Measurements from ENCODE around the gene ARHGDIG. TPM values are rescaled to one million over a fixed set of nuclear protein-coding genes. Genes with fewer than 3 reads are reported as not detected.

Gene ARHGDIG
- polyA plus RNA-seq, 3 donors = not detected

GRCh38 chr16:287298-287811 lies 7.0 kb downstream of the ARHGDIG start:
- Histone ChIP-seq H3K4me1 (ENCODE audit: control insufficient read depth in 1 of 2, insufficient read depth in 2 of 2, low read length in 2 of 2) (no peaks in the 10 kb centered on the region), H3K79me2 (ENCODE audit: insufficient read depth, low read length) (no peaks in the 10 kb centered on the region), H3K36me3 (replicated peaks in 1 of 2; ENCODE audit: control insufficient read depth in 1 of 2, insufficient read depth in 2 of 2, low read length in 2 of 2) (peaks cover 56 to 61% of the 10 kb centered on the region in 2 donors), H3K27me3 (ENCODE audit: control insufficient read depth in 2 of 2, insufficient read depth in 2 of 2, low read length in 2 of 2) (no peaks in the 10 kb centered on the region), H3K4me3 (replicated peaks in 1 of 3; ENCODE audit: low read depth in 2 of 3, low read length in 3 of 3) (no peak overlapping the region), H3K9me3 (replicated peaks in 1 of 2; ENCODE audit: control insufficient read depth in 1 of 2, insufficient read depth in 1 of 2, low read length in 2 of 2) (peaks cover 12 to 14% of the 10 kb centered on the region in 2 donors), H3K9ac (ENCODE audit: insufficient read depth, low read length, poor library complexity, severe bottlenecking) (no peak overlapping the region), H3K4me2 (replicated peaks; ENCODE audit: extremely low read depth, low read length, poor library complexity, severe bottlenecking) (no peak overlapping the region), H3K27ac (ENCODE audit: low read depth in 1 of 2, low read length in 2 of 2) (no peak overlapping the region), H2AFZ (ENCODE audit: insufficient read depth, low read depth, low read length, poor library complexity, severe bottlenecking) (no peak overlapping the region), H4K20me1 (ENCODE audit: insufficient read depth, low read length) (no peaks in the 10 kb centered on the region)
- no peaks in the 10 kb centered on the region for H3K4me1 Mint-ChIP-seq
- 97% methylated on average over 15 of the region's 16 CpGs for WGBS (ENCODE audit: insufficient coverage)
- H3K36me3 Mint-ChIP-seq = peaks cover 37 to 56% of the 10 kb centered on the region in 2 donors
- H3K4me3 Mint-ChIP-seq = no peak overlapping the region
- peaks cover 0 to 22% (median 8%) of the 10 kb centered on the region in 7 donors for H3K9me3 Mint-ChIP-seq
- DNase-seq = no peak
- intact Hi-C loops (cut with micrococcal nuclease) = loop anchor here in 1 of 2 donors (5.0 kb wide), 1 partner anchor 85 kb away; no protein-coding TSS in a partner anchor
- peaks cover 0 to 6% (median 3%) of the 10 kb centered on the region in 3 donors for H3K27me3 Mint-ChIP-seq (ENCODE audit: low read depth in 3 of 3)
- no peak overlapping the region for H3K27ac Mint-ChIP-seq
- no peak for TF ChIP-seq CTCF (IDR thresholded peaks at IDR 0.05)

GRCh38 chr16:287981-288920 lies 7.9 kb downstream of the ARHGDIG start:
- H4K20me1 ChIP-seq (ENCODE audit: insufficient read depth, low read length) = no peaks in the 10 kb centered on the region
- TF ChIP-seq CTCF (IDR thresholded peaks at IDR 0.05) = no peak
- Mint-ChIP-seq H3K9me3 (peaks cover 0 to 22% (median 8%) of the 10 kb centered on the region in 7 donors), H3K27ac (peak overlapping the region in 1 of 7 donors; percentile 17), H3K36me3 (peaks cover 43 to 65% of the 10 kb centered on the region in 2 donors), H3K4me3 (no peak overlapping the region), H3K27me3 (ENCODE audit: low read depth in 3 of 3) (no peaks in the 10 kb centered on the region), H3K4me1 (no peaks in the 10 kb centered on the region)
- H3K9me3 ChIP-seq (replicated peaks in 1 of 2; ENCODE audit: control insufficient read depth in 1 of 2, insufficient read depth in 1 of 2, low read length in 2 of 2) = peaks cover 12 to 14% of the 10 kb centered on the region in 2 donors
- no peak overlapping the region for H3K27ac ChIP-seq (ENCODE audit: low read depth in 1 of 2, low read length in 2 of 2)
- no peak overlapping the region for H3K9ac ChIP-seq (ENCODE audit: insufficient read depth, low read length, poor library complexity, severe bottlenecking)
- no peaks in the 10 kb centered on the region for H3K4me1 ChIP-seq (ENCODE audit: control insufficient read depth in 1 of 2, insufficient read depth in 2 of 2, low read length in 2 of 2)
- no peaks in the 10 kb centered on the region for H3K27me3 ChIP-seq (ENCODE audit: control insufficient read depth in 2 of 2, insufficient read depth in 2 of 2, low read length in 2 of 2)
- no peaks in the 10 kb centered on the region for H3K79me2 ChIP-seq (ENCODE audit: insufficient read depth, low read length)
- whole genome bisulfite sequencing (ENCODE audit: insufficient coverage) = over 99% methylated on average over 23 of the region's 33 CpGs
- no peak for DNase-seq
- no peak overlapping the region for H3K4me2 ChIP-seq (replicated peaks; ENCODE audit: extremely low read depth, low read length, poor library complexity, severe bottlenecking)
- peaks cover 65 to 70% of the 10 kb centered on the region in 2 donors for H3K36me3 ChIP-seq (replicated peaks in 1 of 2; ENCODE audit: control insufficient read depth in 1 of 2, insufficient read depth in 2 of 2, low read length in 2 of 2)
- intact Hi-C loops (cut with micrococcal nuclease) = loop anchor here in 1 of 2 donors (5.0 kb wide), 1 partner anchor 86 kb away; no protein-coding TSS in a partner anchor
- no peak overlapping the region for H2AFZ ChIP-seq (ENCODE audit: insufficient read depth, low read depth, low read length, poor library complexity, severe bottlenecking)
- H3K4me3 ChIP-seq (replicated peaks in 1 of 3; ENCODE audit: low read depth in 2 of 3, low read length in 3 of 3) = no peak overlapping the region

Data from CD14-positive monocyte (primary cell).